Ammon's horn (tissue), 1 donor: ENCODE data around the gene RBMX.
A peak's percentile ranks its signal among the peaks of the same experiment; 100 is the strongest.
"Not testable (repeated sequence)": the region's sequence is repeated elsewhere in the genome, so short reads cannot be mapped to it uniquely, and the experiment has no call there.

Experiments
- DNase-seq: peaks from one replicate; pipeline ENCODE4 v3.0.0-alpha.2; 2016; ENCODE audit warnings: low spot score

Gene RBMX

DNA sequence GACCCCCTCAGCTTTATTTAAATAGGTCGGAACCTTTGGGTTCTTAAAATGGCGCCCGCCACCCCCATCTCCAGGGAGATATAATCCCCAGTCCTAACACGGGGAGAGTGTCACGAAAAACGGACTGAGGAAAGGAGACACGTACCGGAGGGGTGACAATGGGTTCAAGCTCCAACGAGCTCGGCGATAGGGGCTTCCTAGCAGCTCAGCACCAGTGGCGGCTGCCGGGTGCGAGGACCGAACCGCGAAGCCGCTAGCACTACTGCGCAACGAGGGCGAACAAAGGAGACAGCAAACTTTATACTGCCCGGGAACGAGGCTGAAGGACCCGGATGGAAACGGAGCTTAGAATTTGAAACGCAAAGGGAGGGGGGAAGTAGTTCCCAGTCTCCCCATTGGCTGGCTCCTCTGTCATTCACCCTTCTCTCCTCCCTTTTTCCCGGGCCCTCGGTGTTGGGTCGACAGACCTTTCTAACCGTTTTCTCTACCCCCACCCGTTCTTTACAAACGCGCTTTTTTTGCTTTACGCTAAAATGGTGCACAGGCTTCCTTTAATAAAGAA is at the start of gene RBMX:
Gene RBMX (minus strand): TSS at position 274 of the 562 bp plus-strand sequence. CDS start 1,298 bp downstream, outside the sequence.
- DNase-seq, result peak; percentile 95

DNA sequence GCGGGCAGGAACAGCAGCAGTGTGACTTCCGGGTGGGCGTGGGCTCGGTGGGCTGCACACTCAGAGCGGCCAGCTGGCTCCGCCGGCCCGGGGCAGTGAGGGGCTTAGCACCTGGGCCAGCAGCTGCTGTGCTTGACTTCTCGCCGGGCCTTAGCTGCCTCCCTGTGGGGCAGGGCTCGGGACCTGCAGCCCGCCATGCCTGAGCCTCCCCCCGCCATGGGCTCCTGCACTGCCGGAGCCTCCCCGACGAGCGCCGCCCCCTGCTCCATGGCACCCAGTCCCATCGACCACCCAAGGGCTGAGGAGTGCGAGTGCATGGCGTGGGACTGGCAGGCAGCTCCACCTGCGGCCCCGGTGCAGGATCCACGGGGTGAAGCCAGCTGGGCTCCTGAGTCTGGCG is 40.9 kb upstream of the RBMX start:
- not testable (repeated sequence) for DNase-seq

DNA sequence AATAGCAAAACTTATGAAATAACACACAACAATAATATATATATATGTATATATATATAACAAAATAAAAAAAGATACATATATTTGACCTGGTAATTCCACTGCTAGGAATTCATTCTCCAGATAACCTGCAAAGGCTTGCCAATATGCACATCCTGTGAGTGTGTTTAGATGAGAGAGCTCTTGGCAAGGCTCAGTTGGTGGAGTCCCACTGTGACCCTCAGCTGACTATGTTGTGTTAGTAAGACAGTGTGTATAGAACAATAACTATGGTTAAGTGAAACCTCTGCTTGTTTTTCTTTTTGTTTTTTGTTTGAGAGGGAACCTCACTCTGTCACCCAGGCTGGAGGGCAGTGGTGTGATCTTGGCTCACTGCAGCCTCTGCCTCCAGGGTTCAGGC is 39.5 kb upstream of the RBMX start:
- DNase-seq, result no peak

DNA sequence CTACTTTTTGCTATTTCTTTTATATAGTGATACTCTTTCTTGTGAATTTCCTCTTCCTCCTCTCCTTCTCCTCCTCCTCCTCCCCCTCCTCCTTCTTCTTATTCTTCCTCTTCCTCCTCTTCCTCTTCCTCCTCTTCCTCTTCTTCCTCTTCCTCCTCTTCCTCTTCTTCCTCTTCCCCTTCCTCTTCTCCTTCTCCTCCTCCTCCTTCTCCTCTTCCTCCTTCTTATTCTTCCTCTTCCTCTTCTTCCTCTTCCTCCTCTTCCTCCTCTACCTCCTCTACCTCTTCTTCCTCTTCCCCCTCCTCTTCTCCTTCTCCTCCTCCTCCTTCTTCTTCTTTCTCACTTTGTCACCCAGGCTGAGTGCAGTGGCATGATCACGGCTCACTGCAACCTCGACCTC is 36.3 kb upstream of the RBMX start:
- DNase-seq, result no peak

DNA sequence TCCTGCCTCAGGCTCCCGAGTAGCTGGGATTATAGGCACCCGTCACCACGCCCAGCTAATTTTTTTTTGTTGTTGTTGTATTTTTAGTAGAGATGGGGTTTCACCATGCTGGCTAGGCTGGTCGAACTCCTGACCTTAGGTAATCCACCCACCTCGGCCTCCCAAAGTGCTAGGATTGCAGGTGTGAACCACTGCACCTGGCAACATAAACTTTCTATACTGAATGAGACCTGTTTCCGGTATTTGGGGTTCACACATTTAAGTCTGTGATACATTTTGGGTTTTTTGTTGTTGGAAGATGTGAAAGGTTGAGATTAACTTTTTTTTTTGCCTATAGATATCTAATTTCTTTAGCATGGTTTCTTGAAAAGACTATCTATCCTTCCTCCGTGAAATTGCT is 31.1 kb upstream of the RBMX start:
- DNase-seq, result not testable (repeated sequence)

DNA sequence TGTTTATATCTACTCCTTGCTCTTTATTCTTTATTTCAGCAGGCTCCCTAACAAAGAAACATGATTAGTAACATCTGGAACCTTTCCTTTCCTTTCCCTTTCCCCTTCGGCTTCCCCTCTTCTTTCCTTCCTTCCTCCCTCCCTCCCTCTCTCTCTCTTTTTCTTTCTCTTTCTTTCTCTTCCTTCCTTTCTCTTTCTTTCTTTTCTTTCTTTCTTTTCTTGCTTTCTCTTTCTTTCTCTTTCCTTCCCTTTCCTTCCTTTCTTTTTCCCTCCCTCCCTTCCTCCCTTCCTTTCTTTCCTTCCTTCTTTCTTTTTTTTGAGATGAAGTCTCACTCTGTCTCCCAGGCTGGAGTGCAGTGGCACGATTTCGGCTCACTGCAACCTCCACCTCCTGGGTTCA is 30.7 kb upstream of the RBMX start:
- no peak for DNase-seq

DNA sequence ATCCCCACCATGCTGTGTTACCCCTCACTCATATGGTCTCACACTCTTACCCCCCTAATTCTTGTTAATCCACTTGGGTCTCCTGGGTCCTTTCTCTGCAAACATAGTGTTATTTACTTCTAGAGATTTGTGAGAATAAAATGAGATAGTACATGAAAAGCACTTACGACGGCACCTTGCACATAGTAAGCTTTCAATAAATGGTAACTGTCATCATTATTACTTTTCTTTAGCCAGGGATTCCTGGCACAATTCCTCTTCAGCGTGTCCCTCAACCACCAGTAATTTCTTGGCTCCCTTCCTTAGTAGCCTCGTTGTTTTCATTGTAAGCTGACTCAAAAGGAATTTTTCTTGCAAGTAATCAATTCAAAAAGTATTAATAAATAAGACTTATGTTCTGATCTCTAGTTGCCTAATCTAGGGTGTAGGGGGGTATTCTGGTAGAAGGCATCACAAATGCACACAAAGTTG is 30.1 kb upstream of the RBMX start:
- peak; percentile 2 for DNase-seq

DNA sequence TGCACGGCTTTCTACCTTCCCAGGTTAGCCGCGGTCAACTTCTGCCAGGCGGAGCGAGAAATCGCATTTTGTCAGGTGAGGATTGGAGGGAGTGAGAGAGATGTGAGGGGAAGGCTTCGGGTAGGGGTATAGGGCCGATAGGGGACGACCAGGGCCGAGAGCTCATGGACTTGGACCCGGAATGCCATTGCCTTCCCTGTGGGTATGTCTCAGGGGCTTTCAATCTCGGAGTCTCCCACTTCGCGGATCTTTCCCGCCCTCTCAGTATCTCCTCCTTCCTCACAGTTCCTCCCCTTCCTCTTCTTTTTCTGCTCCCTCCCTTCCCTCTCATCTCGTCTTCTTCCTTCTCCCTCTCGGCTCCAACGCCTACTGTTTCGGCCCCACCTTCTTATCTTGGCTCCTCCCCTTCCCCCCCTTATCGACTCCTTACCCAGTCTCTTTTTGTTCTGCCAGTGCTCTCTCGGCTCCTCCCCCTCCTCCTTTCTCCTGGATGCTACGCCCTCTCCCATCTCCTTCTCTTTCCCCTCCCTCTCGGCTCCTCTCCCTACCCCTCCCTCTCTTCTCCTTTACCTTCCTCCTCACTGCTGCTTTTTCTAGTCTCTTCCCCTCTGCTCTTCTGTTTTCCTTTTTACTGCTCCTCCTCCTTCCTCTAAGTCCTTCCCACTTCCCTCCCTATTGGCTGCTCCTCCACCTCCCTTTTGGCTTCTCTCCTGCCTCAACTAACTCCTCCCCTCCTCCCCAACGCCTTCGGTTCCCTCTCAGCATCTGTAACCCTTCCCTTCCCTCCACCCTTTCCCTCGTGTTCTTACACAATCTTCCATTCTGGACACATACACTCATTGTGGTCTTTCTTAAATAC is 29.4 kb upstream of the RBMX start:
- DNase-seq, result peak; percentile 90

DNA sequence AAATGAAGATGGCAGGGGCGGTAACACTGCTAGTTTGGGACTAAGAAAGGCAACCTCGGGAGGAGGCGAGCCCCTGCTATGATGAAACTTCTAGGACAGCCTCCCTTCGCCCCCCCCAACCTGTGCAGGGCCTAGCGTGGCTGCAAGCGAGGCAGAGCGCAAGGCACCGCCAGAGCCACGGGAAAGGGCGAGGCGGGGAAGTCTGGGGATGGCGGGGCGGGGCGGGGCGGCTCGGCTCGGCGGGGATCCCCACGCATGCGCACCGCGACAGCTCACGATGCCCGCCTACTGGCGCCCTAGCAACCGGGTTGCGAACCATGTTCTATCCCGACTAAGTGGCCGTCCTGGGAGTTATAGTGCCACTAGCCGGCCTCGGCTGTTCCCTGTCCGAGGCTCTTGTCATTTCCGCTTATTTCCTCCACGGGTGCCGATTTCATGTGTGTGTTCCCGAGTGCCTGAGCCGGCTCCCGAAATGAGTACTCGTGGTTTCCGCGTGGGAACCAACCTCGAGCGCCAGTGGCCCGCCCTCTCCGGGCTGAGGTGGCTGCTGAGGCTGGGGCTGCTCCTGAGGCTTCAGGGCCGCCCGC is 28.7 kb upstream of the RBMX start:
- DNase-seq, result peak; percentile 75

DNA sequence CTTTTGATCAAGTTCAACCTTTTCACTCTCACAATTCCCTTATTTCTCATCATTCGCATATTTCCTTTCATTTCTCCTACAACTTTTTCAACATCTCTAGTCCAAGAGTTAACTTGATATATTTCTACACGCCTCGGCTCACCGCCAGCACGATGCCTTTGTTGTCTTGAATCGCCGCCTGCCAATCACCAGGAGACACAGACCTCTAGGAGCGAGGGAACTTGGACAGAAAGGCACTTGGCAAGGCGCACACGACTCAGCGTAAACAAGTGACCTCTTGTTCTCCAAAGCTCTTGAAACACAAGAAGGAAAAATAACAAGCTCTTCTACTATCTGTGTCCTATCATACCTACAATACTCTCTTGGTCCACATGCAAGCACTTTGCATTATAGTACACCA is 27.1 kb upstream of the RBMX start:
- peak; percentile 52 for DNase-seq

DNA sequence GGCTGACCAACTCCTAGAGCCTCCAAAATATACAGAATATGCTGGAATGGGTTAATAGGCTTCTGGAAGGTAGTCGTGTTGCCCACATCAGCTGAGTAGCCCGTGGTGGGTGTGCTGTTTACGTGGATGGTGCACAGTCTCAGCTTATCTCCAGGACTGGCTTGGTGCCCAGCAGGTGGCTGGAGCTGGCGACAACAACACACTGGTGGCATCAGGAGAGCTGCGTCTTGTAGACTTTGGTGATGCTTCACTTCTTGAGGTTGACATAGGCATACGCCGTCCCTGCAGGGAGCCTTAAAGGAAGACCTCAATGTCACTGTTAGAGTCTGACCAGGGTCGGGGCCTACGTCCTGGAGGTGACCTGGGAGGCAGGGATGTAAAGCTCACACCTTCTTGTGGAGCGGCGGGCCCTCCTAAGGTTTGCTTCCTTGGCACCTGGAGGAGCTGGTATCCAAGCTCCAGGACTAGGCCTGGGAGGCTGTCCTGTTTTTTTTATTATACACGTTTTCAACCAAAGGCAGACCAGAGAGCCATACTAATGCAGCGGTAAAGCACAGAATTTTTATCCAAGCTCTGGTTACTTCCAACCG is 26.5 kb upstream of the RBMX start:
- DNase-seq, result no peak

DNA sequence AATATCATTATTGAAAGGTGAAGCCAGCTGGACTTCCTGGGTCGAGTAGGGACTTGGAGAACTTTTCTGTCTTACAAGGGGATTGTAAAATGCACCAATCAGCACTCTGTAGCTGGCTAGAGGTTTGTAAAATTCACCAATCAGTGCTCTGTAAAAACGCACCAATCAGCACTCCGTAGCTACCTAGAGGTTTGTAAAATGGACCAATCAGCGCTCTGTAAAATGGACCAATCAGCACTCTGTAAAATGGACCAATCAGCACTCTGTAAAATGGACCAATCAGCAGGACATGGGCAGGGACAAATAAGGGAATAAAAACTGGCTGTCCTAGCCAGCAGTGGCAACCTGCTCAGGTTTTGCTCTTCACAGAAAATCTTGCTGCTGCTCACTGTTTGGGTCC is 23.5 kb upstream of the RBMX start:
- DNase-seq, result not testable (repeated sequence)

DNA sequence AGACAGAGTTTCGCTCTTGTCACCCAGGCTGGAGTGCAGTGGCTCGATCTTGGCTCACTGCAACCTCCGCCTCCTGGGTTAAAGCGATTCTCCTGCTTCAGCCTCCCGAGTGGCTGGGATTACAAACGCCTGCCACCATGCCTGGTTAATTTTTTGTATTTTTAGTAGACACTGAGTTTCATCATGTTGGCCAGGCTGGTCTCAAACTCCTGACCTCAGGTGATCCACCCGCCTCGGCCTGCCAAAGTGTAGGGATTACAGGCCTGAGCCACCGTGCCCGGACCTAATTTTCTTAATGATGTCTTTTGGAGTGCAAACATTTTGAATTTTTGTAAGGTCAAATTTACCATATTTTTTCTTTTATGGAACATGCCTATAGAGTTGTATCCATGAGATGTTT is 19.5 kb upstream of the RBMX start:
- not testable (repeated sequence) for DNase-seq

DNA sequence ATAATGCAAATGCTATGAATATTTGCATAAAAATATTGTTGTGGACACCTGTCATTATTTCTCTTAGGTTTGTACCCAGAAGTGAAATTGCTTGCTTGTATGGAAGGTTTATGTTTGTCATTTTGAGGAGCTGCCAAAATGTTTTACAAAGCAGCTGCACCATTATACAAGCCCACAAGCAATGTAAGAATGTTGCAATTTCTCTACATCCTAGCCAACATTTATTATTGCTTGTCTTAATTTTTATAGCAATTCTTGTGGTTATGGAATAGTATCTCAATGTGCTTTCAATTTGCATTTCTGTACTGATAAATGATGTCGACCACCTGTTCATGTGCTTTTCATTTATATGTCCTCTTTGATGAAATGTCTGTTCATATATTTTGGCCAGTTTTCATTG is 18.7 kb upstream of the RBMX start:
- DNase-seq, result no peak

DNA sequence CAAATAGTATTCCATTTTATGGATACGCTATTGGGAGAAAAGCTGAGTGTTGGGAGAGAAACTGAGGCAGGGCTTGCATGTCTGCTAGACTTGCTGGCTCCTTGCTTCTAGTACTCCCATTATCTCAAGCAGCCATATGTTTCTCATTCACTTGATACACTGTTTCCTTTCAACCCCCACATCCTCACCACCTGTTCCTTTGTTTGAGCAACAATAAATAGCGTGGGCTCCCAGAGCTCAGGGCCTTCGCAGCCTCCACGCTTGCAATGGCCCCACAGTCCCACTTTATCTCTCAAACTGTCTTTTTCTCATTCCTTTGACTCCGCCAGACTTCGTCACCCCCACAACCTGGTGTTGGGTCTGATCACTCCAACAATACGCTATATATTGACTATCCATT is 18.2 kb upstream of the RBMX start:
- DNase-seq, result not testable (repeated sequence)

DNA sequence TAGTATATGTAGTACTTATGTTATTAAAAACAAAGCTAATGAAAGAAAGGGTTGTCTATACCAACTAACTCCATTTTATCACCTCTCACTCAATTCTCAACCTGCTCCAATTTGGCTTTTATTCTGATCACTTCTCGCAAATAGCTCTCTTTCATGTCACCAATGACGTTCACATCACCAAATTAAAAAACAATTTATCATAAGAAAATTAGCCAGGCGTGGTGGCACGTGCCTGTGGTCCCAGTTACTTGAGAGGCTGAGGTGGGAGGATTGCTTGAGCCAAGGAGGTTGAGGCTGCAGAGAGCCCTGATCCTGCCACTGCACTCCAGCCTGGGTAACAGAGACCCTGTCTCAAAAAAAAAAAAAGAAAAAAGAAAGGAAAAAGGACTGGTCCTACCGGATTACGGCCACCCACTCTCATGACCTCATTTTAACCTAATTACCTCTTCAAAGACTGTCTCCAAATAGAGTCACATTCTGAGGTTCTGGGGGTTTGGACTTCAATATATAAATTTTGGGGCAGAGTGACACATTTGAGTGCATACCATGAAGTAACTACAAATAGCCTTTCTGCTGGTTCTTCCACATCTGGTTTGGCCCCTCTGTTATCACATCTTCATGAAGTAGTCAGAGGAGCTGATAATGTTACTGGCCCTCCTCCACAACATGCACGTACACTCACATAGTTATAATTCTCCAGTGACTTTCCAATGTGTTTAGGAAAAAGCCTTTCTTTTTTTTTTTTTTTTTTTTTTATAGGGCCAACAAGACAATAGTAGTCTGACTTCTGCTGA is 15.8 kb upstream of the RBMX start:
- DNase-seq, result no peak

DNA sequence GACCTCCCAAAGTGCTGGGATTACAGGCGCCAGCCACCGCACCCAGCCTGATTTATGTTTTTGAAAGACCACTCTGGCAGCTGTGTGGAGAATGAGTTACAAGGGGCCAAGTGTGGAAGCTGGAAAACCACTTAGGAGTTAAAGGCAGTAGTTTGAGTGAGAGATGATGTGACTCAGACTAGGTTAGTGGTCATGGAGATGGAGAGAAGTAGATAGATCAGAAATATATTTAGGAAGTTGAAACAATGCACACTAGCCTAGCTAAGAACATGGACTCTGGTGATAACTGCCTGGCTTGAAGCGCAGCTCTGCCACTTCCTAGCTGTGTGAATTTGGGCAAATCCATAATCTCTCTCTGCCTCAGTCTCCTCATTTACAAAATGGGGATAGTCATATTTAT is 11.9 kb upstream of the RBMX start:
- no peak for DNase-seq

DNA sequence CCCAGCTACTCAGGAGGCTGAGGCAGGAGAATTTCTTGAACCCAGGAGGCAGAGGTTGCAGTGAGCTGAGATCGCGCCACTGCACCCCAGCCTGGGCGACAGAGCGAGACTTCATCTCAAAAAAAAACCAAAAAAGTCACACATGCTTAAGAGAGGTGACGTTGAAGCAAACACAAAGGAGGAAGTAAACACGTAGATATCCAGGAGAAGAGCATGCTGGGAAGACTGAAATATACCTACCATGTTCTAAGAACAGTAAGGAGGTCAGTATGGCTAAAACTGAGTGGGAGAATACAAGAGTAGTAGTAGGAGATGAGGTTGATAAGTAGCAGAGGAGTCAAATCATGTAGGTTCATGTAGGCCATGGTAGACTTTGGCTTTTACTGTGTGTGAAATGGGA is 10.1 kb upstream of the RBMX start:
- not testable (repeated sequence) for DNase-seq

DNA sequence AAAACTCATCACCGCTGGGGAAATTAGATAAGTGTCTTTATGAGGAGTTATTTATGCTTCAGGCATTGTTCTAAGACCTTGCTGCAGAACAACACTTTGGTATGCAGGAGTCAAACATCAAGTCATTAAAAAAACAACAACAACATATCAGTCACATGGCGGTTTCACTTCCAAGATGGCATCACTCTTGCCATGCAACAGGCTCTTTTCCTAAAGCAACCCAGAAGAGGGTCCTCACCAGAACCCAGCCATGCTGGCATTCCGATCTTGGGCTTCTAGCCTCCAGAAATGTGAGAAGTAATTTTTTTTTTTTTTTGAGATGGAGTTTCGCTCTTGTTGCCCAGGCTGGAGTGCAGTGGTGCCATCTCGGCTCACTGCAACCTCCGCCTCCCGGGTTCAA is 8.7 kb upstream of the RBMX start:
- no peak for DNase-seq

DNA sequence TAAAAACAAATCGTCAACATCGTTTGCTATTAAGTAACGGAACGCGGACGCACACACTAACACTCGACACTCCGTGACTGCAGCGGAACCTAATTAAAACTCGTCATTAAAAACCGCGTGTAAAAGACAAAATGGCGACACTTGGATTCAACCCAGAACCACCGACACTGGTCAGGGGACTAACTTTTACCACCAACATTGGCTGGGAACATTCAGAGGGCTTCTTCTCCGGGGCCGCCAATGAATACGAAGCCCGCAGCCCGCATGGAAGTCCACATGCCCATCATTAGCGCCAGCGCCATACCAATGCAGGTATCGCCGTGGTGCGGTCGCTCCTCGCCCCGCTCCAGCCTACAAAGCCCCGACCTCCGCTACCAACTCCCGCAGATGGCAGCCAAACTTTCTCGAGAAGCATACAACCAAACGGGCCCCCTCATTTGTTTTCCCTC is 498 bp downstream of the RBMX start:
- peak; percentile 9 for DNase-seq

DNA sequence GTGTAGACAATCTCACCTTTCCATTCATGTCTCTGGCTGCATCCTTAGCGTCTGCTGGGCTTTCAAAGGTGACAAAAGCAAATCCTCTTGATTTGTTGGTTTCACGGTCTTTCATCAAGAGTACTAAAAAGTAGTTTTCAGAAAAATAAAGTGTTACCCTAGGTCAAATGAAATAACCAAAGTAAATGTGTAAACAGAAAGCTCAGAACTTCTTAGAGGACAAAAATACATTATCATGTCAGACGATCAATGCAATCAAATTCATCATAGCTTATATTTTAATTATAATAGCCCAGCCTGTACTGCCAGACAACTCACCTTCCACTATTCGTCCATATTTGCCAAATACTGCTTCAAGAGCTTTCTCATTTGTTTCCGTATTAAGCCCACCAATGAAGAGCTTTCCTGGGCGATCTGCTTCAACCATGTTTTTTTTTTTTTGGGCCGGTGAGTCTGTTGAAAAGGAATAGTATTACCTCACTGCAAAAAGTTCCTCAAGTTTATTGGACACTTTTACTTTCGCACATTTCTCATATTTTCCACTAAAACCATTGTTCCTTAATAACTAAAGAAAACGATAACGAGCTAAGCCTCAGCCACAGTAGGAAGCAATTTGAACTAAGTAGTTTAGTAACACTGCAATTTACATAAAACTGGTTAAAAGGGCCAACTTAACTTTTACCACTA is 1.4 kb downstream of the RBMX start:
- no peak for DNase-seq
